ENCODE measurements around the gene SMTNL2. TPM values are rescaled to one million over a fixed set of nuclear protein-coding genes. Genes with fewer than 3 reads are reported as not detected.

The SMTNL2 gene
- total RNA-seq, 1 donor from 2014 or later = 22.0 TPM

- H3K4me3 Mint-ChIP-seq (ENCODE audit: unreplicated experiment) = no peak overlapping the region
- H3K27me3 Mint-ChIP-seq (ENCODE audit: unreplicated experiment) = peaks cover 9% of the 10 kb centered on the region
- no peaks in the 10 kb centered on the region for H3K9me3 Mint-ChIP-seq (ENCODE audit: unreplicated experiment)
- TF ChIP-seq CTCF (IDR thresholded peaks at IDR 0.05; ENCODE audit: partially characterized antibody, unreplicated experiment) = no peak
- no peak overlapping the region for H3K27ac Mint-ChIP-seq (ENCODE audit: unreplicated experiment)
- DNase-seq = no peak
- H3K36me3 Mint-ChIP-seq (ENCODE audit: unreplicated experiment) = no peaks in the 10 kb centered on the region
- H3K4me1 Mint-ChIP-seq (ENCODE audit: low read depth, unreplicated experiment) = peaks cover 20% of the 10 kb centered on the region
Measured at GRCh38 chr17:4557626-4558346, 26.5 kb upstream of the SMTNL2 start.

GRCh38 chr17:4558347-4558971, 25.9 kb upstream of the SMTNL2 start:
- no peak for DNase-seq
- Mint-ChIP-seq H3K4me3 (ENCODE audit: unreplicated experiment) (no peak overlapping the region), H3K27me3 (ENCODE audit: unreplicated experiment) (peaks cover 9% of the 10 kb centered on the region), H3K27ac (ENCODE audit: unreplicated experiment) (no peak overlapping the region), H3K36me3 (ENCODE audit: unreplicated experiment) (no peaks in the 10 kb centered on the region), H3K9me3 (ENCODE audit: unreplicated experiment) (no peaks in the 10 kb centered on the region), H3K4me1 (ENCODE audit: low read depth, unreplicated experiment) (peaks cover 20% of the 10 kb centered on the region)
- no peak for TF ChIP-seq CTCF (IDR thresholded peaks at IDR 0.05; ENCODE audit: partially characterized antibody, unreplicated experiment)

- no peak overlapping the region for H3K27ac Mint-ChIP-seq (ENCODE audit: unreplicated experiment)
- H3K36me3 Mint-ChIP-seq (ENCODE audit: unreplicated experiment) = no peaks in the 10 kb centered on the region
- DNase-seq = no peak
- TF ChIP-seq CTCF (IDR thresholded peaks at IDR 0.05; ENCODE audit: partially characterized antibody, unreplicated experiment) = no peak
- no peaks in the 10 kb centered on the region for H3K9me3 Mint-ChIP-seq (ENCODE audit: unreplicated experiment)
- H3K4me1 Mint-ChIP-seq (ENCODE audit: low read depth, unreplicated experiment) = peaks cover 20% of the 10 kb centered on the region
- peaks cover 9% of the 10 kb centered on the region for H3K27me3 Mint-ChIP-seq (ENCODE audit: unreplicated experiment)
- no peak overlapping the region for H3K4me3 Mint-ChIP-seq (ENCODE audit: unreplicated experiment)
Measured at GRCh38 chr17:4559139-4559791, 25.1 kb upstream of the SMTNL2 start.

GRCh38 chr17:4559966-4560365, 24.4 kb upstream of the SMTNL2 start:
- Mint-ChIP-seq H3K36me3 (ENCODE audit: unreplicated experiment) (no peaks in the 10 kb centered on the region), H3K27me3 (ENCODE audit: unreplicated experiment) (peaks cover 9% of the 10 kb centered on the region), H3K4me3 (ENCODE audit: unreplicated experiment) (no peak overlapping the region), H3K27ac (ENCODE audit: unreplicated experiment) (no peak overlapping the region), H3K4me1 (ENCODE audit: low read depth, unreplicated experiment) (peaks cover 20% of the 10 kb centered on the region), H3K9me3 (ENCODE audit: unreplicated experiment) (no peaks in the 10 kb centered on the region)
- DNase-seq = no peak
- TF ChIP-seq CTCF (IDR thresholded peaks at IDR 0.05; ENCODE audit: partially characterized antibody, unreplicated experiment) = no peak

GRCh38 chr17:4560421-4560820, 23.9 kb upstream of the SMTNL2 start, which contains the start of gene GGT6:
Gene GGT6 (minus strand): TSS chr17:4560577. CDS start chr17:4560521, 56 bp downstream.
- peaks cover 20% of the 10 kb centered on the region for H3K4me1 Mint-ChIP-seq (ENCODE audit: low read depth, unreplicated experiment)
- peaks cover 9% of the 10 kb centered on the region for H3K27me3 Mint-ChIP-seq (ENCODE audit: unreplicated experiment)
- H3K9me3 Mint-ChIP-seq (ENCODE audit: unreplicated experiment) = no peaks in the 10 kb centered on the region
- H3K4me3 Mint-ChIP-seq (ENCODE audit: unreplicated experiment) = peak within 1 kb of the TSS; percentile 49
- no peak for DNase-seq
- peak within 1 kb of the TSS; percentile 48 for H3K27ac Mint-ChIP-seq (ENCODE audit: unreplicated experiment)
- H3K36me3 Mint-ChIP-seq (ENCODE audit: unreplicated experiment) = no peaks in the 10 kb centered on the region
- TF ChIP-seq CTCF (IDR thresholded peaks at IDR 0.05; ENCODE audit: partially characterized antibody, unreplicated experiment) = no peak
